RWPE1 (cell line): Measurements from ENCODE around the gene EFNA5.

ENCODE experiments used
- CTCF ChIA-PET: fragments of 350-600 bp; sonication (Branson Sonifier 250); formaldehyde crosslinking; extraction: SDS; loops from one replicate; lab custom pipeline; 2021; lab: Yijun Ruan, JAX
- POLR2A ChIA-PET: fragments of 400-600 bp; formaldehyde crosslinking; extraction: SDS; loops from one replicate; lab custom pipeline; 2020; ENCODE audit warnings: antibody characterized with exemption; ENCODE audit not compliant: low non-redundant PET; lab: Yijun Ruan, JAX
- DNase-seq: peaks from one replicate; pipeline ENCODE4 v3.0.0; 2012; ENCODE audit warnings: low spot score
- H3K27ac ChIP-seq: fragments of 450-650 bp; 2 replicates; pipeline ENCODE4 v1.5.1; 2017
- TF ChIP-seq, protein P1 (sequence below): fragments of 450-650 bp; conservative IDR thresholded peaks from 2 replicates; pipeline ENCODE4 v1.5.1; 2017; ENCODE audit warnings: low read depth, mild to moderate bottlenecking

Gene EFNA5

DNA sequence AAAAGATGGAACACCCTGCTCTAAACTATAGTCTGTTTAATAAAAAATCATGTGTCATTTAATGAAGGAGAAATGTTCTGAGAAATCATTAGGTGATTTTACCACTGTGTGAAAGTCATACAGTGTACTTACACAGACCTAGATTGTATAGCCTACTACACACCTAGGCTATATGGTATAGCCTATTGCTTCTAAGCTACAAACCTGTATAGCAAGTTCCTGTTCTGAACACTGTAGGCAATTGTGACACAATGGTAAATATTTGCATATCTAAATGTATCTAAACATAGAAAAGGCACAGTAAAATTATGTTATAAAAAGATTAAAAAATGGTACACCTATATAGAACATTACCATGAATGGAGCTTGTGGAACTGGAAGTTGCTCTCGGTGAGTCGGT is 40.6 kb downstream of the EFNA5 start:
- no peak for DNase-seq
- ChIA-PET POLR2A (no interaction called here), CTCF (interaction anchor here (0.6 to 1.1 kb wide), 3 partner anchors 362 to 1175 kb away, joined by 3 to 5 read pairs (median 4); no protein-coding TSS in a partner anchor)
- TF ChIP-seq, protein P1, sequence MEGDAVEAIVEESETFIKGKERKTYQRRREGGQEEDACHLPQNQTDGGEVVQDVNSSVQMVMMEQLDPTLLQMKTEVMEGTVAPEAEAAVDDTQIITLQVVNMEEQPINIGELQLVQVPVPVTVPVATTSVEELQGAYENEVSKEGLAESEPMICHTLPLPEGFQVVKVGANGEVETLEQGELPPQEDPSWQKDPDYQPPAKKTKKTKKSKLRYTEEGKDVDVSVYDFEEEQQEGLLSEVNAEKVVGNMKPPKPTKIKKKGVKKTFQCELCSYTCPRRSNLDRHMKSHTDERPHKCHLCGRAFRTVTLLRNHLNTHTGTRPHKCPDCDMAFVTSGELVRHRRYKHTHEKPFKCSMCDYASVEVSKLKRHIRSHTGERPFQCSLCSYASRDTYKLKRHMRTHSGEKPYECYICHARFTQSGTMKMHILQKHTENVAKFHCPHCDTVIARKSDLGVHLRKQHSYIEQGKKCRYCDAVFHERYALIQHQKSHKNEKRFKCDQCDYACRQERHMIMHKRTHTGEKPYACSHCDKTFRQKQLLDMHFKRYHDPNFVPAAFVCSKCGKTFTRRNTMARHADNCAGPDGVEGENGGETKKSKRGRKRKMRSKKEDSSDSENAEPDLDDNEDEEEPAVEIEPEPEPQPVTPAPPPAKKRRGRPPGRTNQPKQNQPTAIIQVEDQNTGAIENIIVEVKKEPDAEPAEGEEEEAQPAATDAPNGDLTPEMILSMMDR: no peak
- no peak overlapping the region for H3K27ac ChIP-seq

DNA sequence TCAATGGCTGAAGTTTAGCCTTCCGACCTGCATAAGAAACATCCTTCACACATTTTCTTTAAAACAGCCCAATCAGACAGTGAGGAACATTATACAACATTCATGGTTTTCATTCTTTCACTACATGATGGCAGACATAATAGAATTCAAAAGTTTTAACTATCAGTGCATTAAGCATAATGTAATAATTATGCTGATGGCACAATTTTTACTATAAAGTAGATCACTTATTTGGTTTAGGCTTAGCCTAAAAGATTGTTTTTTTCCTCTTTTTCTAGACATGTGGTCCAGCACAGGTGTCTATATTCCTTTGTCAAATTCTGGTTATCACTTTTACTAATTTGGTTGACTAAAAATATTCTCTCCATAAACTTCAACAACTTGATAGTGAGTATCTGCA is 46.5 kb downstream of the EFNA5 start:
- ChIA-PET POLR2A (no interaction called here), CTCF (no interaction called here)
- TF ChIP-seq, protein P1: no peak
- no peak overlapping the region for H3K27ac ChIP-seq
- no peak for DNase-seq

DNA sequence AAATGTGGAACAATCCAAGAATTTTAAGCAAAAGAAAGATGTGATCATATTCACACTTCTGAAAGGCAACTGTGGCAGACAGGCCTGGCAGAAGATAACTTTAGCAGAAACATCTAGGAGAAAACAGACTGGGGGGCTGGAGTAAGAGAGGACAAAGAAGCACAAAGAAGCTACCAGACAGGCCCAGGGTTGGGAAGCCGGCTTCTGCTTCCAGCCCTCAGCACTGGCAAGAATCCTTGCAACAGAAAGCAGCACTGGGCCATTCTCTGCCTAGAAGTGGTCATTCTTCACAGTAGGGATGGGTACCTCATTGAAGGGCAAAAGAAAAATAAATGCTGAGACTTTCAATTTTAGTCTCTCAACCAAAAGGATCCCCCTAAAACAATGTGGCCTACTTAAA is 49.6 kb downstream of the EFNA5 start:
- TF ChIP-seq, protein P1: no peak
- DNase-seq: no peak
- no peak overlapping the region for H3K27ac ChIP-seq
- ChIA-PET POLR2A (no interaction called here), CTCF (no interaction called here)

DNA sequence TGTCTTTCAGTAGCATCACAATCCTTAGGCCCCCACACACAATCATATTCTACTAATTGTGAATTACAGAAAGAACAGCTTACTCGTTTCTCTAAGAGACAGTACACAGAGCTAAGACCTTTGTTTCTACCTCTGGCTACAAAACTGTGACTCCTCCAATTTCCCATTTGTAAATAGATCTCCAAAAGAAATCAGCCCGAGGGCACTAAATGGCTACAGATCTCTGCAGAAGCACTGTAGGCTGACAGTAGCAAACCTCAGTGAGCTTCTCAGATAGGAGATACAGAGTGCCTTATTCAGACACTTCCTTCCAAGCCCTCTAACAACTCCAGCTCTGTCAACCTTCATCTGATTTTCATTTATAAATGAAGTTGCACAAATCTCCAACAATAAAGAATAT is 51.0 kb downstream of the EFNA5 start:
- CTCF ChIA-PET: no interaction called here
- TF ChIP-seq, protein P1: no peak
- no peak for DNase-seq
- no peak overlapping the region for H3K27ac ChIP-seq
- POLR2A ChIA-PET: no interaction called here

DNA sequence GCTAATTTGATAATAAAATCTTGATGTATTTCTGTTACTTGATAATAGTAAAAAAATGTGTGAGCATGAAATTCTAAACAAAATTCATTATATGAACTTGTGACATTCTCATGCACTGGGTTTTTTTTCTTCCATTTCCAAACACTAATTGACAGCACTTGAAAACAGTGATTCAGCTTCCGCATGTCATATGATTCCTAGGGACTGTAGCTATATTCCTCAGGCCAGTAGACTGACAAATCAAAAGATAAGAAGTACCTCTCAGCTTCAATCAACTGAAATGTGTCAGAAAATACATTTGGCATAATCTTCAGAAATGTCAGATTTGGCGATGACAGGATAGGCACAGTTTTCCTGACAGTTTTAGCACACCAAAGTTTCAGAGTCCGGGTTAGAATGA is 52.5 kb downstream of the EFNA5 start:
- POLR2A ChIA-PET: no interaction called here
- no peak overlapping the region for H3K27ac ChIP-seq
- CTCF ChIA-PET: interaction anchor here (1.1 kb wide), 1 partner anchor 46 kb away, joined by 3 read pairs; no protein-coding TSS in a partner anchor
- TF ChIP-seq, protein P1: no peak
- peak; percentile 33 for DNase-seq

DNA sequence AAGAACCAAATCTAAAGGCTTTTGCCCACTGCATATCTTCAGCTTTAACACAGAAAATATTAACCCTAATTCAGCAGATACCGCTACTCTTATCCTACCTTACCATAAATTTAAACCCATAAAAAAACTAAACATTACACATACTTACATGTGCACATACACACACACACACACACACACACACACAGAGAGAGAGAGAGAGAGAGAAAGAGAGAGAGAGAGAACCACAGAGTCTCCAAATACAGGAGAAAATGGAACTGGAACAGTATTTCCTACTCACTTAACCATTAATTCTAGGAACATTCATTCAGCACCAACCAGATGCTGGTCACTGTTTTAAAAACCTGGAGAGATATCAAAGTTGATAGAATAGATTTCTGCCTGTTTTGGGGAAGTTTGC is 53.7 kb downstream of the EFNA5 start:
- CTCF ChIA-PET: no interaction called here
- no peak overlapping the region for H3K27ac ChIP-seq
- POLR2A ChIA-PET: no interaction called here
- no peak for DNase-seq
- TF ChIP-seq, protein P1: no peak
